ENCODE measurements around the gene VSIG8. TPM values are rescaled to one million over a fixed set of nuclear protein-coding genes. Genes with fewer than 3 reads are reported as not detected.

Gene VSIG8
- total and polyA plus RNA-seq, 2 donors (not counting 1 experiment from before 2014, with no cell fraction given): not detected

- Histone ChIP-seq H2AFZ (ENCODE audit: insufficient read depth, low read depth, low read length, poor library complexity, severe bottlenecking) (no peak overlapping the region), H3K79me2 (ENCODE audit: control insufficient read depth, insufficient read depth, low read length) (no peaks in the 10 kb centered on the region), H4K20me1 (ENCODE audit: control insufficient read depth, insufficient read depth, low read length, poor library complexity, severe bottlenecking) (no peaks in the 10 kb centered on the region), H3K27ac (ENCODE audit: low read length in 2 of 2) (no peak overlapping the region), H3K36me3 (replicated peaks in 1 of 2; ENCODE audit: control extremely low read depth in 1 of 2, control insufficient read depth in 1 of 2, extremely low read depth in 1 of 2, insufficient read depth in 2 of 2, low read length in 1 of 2) (no peaks in the 10 kb centered on the region), H3K4me2 (replicated peaks; ENCODE audit: low read depth, low read length, poor library complexity, severe bottlenecking) (no peak overlapping the region), H3K9me3 (ENCODE audit: control extremely low read depth in 1 of 3, control insufficient read depth in 2 of 3, insufficient read depth in 1 of 3, low read length in 2 of 3) (no peaks in the 10 kb centered on the region), H3K27me3 (replicated peaks in 1 of 4; ENCODE audit: control extremely low read depth in 1 of 4, control insufficient read depth in 3 of 4, insufficient read depth in 4 of 4, low read length in 3 of 4) (peaks cover 0 to 17% (median 7%) of the 10 kb centered on the region in 4 experiments), H3K9ac (ENCODE audit: low read length) (no peak overlapping the region), H3K4me3 (ENCODE audit: control extremely low read depth in 1 of 5, extremely low read depth in 1 of 5, insufficient read depth in 1 of 5, low read depth in 2 of 5, low read length in 4 of 5) (no peak overlapping the region), H3K4me1 (ENCODE audit: control insufficient read depth in 2 of 2, insufficient read depth in 2 of 2, low read length in 2 of 2) (no peaks in the 10 kb centered on the region)
- ChIA-PET CTCF (no interaction called here), POLR2A (no interaction called here)
- 78% methylated on average over 3 of the region's 4 CpGs for WGBS (ENCODE audit: insufficient coverage)
- no peak for DNase-seq
- Mint-ChIP-seq H3K27me3 (peaks cover 40% of the 10 kb centered on the region), H3K27ac (no peak overlapping the region), H3K9me3 (ENCODE audit: insufficient read depth) (no peaks in the 10 kb centered on the region), H3K4me1 (no peaks in the 10 kb centered on the region), H3K4me3 (no peak overlapping the region)
- no peak for TF ChIP-seq CTCF (IDR thresholded peaks at IDR 0.05)
- TF ChIP-seq EZH2 (IDR thresholded peaks at IDR 0.05; ENCODE audit: borderline replicate concordance, insufficient read depth, low read depth, low read length, poor library complexity, severe bottlenecking): no peak
- no peak for ATAC-seq (ENCODE audit: low read depth)
- intact Hi-C loops (cut with micrococcal nuclease): no loop called here
Measured at GRCh38 chr1:159847231-159847630, 15.2 kb downstream of the VSIG8 start.

- POLR2A ChIA-PET: no interaction called here
- DNase-seq: no peak
- H3K4me3 ChIP-seq (ENCODE audit: control extremely low read depth in 1 of 5, extremely low read depth in 1 of 5, insufficient read depth in 1 of 5, low read depth in 2 of 5, low read length in 4 of 5): no peak overlapping the region
- no peak overlapping the region for H3K9ac ChIP-seq (ENCODE audit: low read length)
- no peak overlapping the region for H3K27ac ChIP-seq (ENCODE audit: low read length in 2 of 2)
- H4K20me1 ChIP-seq (ENCODE audit: control insufficient read depth, insufficient read depth, low read length, poor library complexity, severe bottlenecking): no peaks in the 10 kb centered on the region
- Mint-ChIP-seq H3K27ac (no peak overlapping the region), H3K27me3 (peaks cover 43% of the 10 kb centered on the region), H3K4me3 (no peak overlapping the region), H3K9me3 (ENCODE audit: insufficient read depth) (no peaks in the 10 kb centered on the region), H3K4me1 (no peaks in the 10 kb centered on the region)
- H3K4me1 ChIP-seq (ENCODE audit: control insufficient read depth in 2 of 2, insufficient read depth in 2 of 2, low read length in 2 of 2): no peaks in the 10 kb centered on the region
- CTCF ChIA-PET: no interaction called here
- no peaks in the 10 kb centered on the region for H3K36me3 ChIP-seq (replicated peaks in 1 of 2; ENCODE audit: control extremely low read depth in 1 of 2, control insufficient read depth in 1 of 2, extremely low read depth in 1 of 2, insufficient read depth in 2 of 2, low read length in 1 of 2)
- intact Hi-C loops (cut with micrococcal nuclease): no loop called here
- H3K79me2 ChIP-seq (ENCODE audit: control insufficient read depth, insufficient read depth, low read length): no peaks in the 10 kb centered on the region
- no peaks in the 10 kb centered on the region for H3K9me3 ChIP-seq (ENCODE audit: control extremely low read depth in 1 of 3, control insufficient read depth in 2 of 3, insufficient read depth in 1 of 3, low read length in 2 of 3)
- H3K4me2 ChIP-seq (replicated peaks; ENCODE audit: low read depth, low read length, poor library complexity, severe bottlenecking): no peak overlapping the region
- ATAC-seq (ENCODE audit: low read depth): no peak
- WGBS (ENCODE audit: insufficient coverage): 97% methylated on average over 10 of the region's 13 CpGs
- no peak overlapping the region for H2AFZ ChIP-seq (ENCODE audit: insufficient read depth, low read depth, low read length, poor library complexity, severe bottlenecking)
- TF ChIP-seq CTCF (IDR thresholded peaks at IDR 0.05) (no peak), EZH2 (IDR thresholded peaks at IDR 0.05; ENCODE audit: borderline replicate concordance, insufficient read depth, low read depth, low read length, poor library complexity, severe bottlenecking) (no peak)
- H3K27me3 ChIP-seq (replicated peaks in 1 of 4; ENCODE audit: control extremely low read depth in 1 of 4, control insufficient read depth in 3 of 4, insufficient read depth in 4 of 4, low read length in 3 of 4): peaks cover 0 to 17% (median 7%) of the 10 kb centered on the region in 4 experiments
Measured at GRCh38 chr1:159845751-159846629, 16.5 kb downstream of the VSIG8 start.
